ENCODE measurements around the gene PPT1.
"Not testable (repeated sequence)": the region's sequence is repeated elsewhere in the genome, so short reads cannot be mapped to it uniquely, and the experiment has no call there.

Gene PPT1

GRCh38 chr1:40057310-40058030 is 39.6 kb downstream of the PPT1 start:
- DNase-seq (ENCODE audit: low read depth): no peak

GRCh38 chr1:40056519-40057309 is 40.3 kb downstream of the PPT1 start:
- DNase-seq (ENCODE audit: low read depth): no peak

GRCh38 chr1:40053138-40053887 is 43.7 kb downstream of the PPT1 start:
- no peak for DNase-seq (ENCODE audit: low read depth)

GRCh38 chr1:40050863-40051262 is 46.2 kb downstream of the PPT1 start:
- no peak for DNase-seq (ENCODE audit: low read depth)

GRCh38 chr1:40049725-40050124 is 47.3 kb downstream of the PPT1 start:
- DNase-seq (ENCODE audit: low read depth): no peak

GRCh38 chr1:40047769-40048168 is 49.3 kb downstream of the PPT1 start:
- DNase-seq (ENCODE audit: low read depth): no peak

- DNase-seq (ENCODE audit: low read depth): no peak
Observed at GRCh38 chr1:40047276-40047675, 49.8 kb downstream of the PPT1 start.

- DNase-seq (ENCODE audit: low read depth): no peak
Observed at GRCh38 chr1:40045766-40046165, 51.3 kb downstream of the PPT1 start.

GRCh38 chr1:40045182-40045581 is 51.9 kb downstream of the PPT1 start:
- no peak for DNase-seq (ENCODE audit: low read depth)

GRCh38 chr1:40044110-40044509 is 52.9 kb downstream of the PPT1 start:
- DNase-seq (ENCODE audit: low read depth): no peak

GRCh38 chr1:40042341-40042740 is 54.7 kb downstream of the PPT1 start:
- DNase-seq (ENCODE audit: low read depth): no peak

GRCh38 chr1:40041466-40041838 is 55.6 kb downstream of the PPT1 start:
- DNase-seq (ENCODE audit: low read depth): no peak

GRCh38 chr1:40040511-40041465 is 56.3 kb downstream of the PPT1 start, which contains the start of gene CAP1:
TSS of gene CAP1 (plus strand) at chr1:40040729. CDS start at chr1:40059347, 18,618 bp downstream.
- DNase-seq (ENCODE audit: low read depth): peak; percentile 98

- peak; percentile 88 for DNase-seq (ENCODE audit: low read depth)
Observed at GRCh38 chr1:40039757-40040510, 57.1 kb downstream of the PPT1 start.

- no peak for DNase-seq (ENCODE audit: low read depth)
Observed at GRCh38 chr1:40039245-40039756, 57.8 kb downstream of the PPT1 start.

GRCh38 chr1:40038697-40039096 is 58.4 kb downstream of the PPT1 start:
- DNase-seq (ENCODE audit: low read depth): no peak

- not testable (repeated sequence) for DNase-seq (ENCODE audit: low read depth)
Observed at GRCh38 chr1:40037254-40037653, 59.8 kb downstream of the PPT1 start.

- no peak for DNase-seq (ENCODE audit: low read depth)
Observed at GRCh38 chr1:40036574-40036973, 60.5 kb downstream of the PPT1 start.

- no peak for DNase-seq (ENCODE audit: low read depth)
Observed at GRCh38 chr1:40034869-40035268, 62.2 kb downstream of the PPT1 start.

- no peak for DNase-seq (ENCODE audit: low read depth)
Observed at GRCh38 chr1:40032240-40032891, 64.7 kb downstream of the PPT1 start.

Data from CMK (cell line).